ENCODE results near the gene VPS51.

The VPS51 gene

DNA sequence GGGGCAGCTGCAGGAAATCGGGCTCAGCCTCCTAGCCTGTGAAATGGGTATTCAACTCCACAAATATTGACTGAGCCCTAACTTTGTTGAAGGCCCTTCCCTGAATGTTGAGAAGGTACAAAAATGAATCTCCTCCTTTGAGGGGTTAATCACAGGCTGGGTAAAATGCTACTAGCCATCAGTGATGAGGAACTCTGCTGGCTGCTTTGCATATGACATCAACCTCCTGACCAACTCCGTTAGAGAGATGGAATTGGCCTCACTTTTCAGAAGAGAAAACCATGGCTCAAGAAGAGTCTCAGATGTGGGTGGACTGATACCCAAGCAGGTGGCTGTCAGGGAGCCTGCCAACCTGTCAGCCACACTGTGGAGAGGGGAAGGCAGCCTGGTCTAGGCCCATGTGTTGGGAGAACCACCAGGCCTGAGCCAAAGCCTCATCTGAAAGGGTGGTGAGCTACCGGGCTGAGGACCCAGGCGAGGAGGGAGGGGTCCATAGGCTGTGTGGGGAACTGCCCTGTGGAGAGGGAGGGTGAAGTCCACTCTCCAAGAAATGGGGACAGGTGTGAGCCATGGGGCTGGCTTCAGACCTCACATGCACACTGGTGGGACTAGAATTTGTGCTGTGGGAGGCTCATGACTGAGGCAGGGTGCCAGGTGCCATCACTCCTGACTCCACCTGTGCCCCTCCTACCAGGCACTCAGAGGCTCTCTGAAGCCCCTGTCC, 23.9 kb upstream of the VPS51 start:
- TF ChIP-seq, protein P1, sequence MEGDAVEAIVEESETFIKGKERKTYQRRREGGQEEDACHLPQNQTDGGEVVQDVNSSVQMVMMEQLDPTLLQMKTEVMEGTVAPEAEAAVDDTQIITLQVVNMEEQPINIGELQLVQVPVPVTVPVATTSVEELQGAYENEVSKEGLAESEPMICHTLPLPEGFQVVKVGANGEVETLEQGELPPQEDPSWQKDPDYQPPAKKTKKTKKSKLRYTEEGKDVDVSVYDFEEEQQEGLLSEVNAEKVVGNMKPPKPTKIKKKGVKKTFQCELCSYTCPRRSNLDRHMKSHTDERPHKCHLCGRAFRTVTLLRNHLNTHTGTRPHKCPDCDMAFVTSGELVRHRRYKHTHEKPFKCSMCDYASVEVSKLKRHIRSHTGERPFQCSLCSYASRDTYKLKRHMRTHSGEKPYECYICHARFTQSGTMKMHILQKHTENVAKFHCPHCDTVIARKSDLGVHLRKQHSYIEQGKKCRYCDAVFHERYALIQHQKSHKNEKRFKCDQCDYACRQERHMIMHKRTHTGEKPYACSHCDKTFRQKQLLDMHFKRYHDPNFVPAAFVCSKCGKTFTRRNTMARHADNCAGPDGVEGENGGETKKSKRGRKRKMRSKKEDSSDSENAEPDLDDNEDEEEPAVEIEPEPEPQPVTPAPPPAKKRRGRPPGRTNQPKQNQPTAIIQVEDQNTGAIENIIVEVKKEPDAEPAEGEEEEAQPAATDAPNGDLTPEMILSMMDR (IDR thresholded peaks at IDR 0.05; ENCODE audit: insufficient read depth, low read depth, low read length, missing control alignments), result no peak
- no peak overlapping the region for H3K4me3 ChIP-seq (ENCODE audit: low read depth, low read length)
- peak; percentile 38 for DNase-seq (ENCODE audit: low read depth)

DNA sequence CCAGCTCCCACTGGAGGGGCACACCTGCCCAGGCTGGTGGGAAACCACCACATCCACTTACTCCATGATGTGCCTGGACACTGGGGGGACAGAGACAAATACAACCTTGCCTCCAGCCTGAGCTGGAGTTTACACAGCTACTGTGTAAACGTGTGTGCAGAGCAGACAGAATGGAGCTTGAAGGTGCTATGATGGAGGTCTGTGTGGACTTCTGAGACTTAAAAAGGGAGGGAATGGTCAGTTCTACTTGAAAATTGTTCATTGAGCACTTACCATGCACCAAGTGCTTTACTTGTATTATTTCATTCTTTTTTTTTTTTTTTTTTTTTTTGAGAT, 23.4 kb upstream of the VPS51 start:
- DNase-seq (ENCODE audit: low read depth), result no peak
- no peak overlapping the region for H3K4me3 ChIP-seq (ENCODE audit: low read depth, low read length)
- TF ChIP-seq, protein P1 (IDR thresholded peaks at IDR 0.05; ENCODE audit: insufficient read depth, low read depth, low read length, missing control alignments), result no peak

DNA sequence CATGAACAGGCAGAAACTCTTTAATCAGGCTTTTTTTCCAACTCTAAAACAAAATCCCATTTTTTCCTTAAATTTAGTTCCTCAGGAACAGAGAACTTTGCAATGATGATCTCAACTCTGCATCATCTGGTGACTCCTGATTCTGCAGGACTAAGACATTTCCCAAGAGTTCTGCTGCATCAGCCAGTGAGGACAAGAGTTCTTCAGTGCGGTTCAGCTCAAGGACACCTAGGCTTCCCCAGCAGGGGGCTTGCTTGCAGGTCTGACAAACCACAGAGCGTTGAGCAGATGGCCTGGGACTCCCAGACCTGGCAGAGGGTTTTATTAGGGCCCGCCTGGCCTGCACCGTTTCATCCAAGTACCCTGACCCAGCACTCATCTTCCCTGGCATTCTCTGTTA, 18.6 kb upstream of the VPS51 start:
- no peak for DNase-seq (ENCODE audit: low read depth)
- H3K4me3 ChIP-seq (ENCODE audit: low read depth, low read length), result no peak overlapping the region

DNA sequence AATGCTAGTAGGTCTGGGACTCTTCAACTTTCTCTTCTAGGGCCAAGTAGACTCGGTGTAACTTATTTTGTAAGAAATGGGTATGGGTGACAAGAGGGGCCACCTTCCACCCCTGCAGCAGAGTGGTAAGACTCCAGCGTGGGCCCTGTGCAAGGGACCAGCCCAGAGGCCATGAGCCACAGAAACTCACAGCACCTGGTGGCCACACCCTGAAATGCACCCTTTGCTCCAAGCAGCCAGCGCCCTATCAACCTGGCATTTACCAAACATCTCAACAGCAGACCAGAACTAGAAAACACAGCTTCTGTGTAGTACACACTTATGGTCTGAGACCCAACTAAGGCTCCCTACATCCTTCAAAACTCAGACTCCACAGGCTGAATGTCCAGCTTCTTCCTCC, 17.9 kb upstream of the VPS51 start:
- DNase-seq (ENCODE audit: low read depth), result peak; percentile 84
- TF ChIP-seq, protein P1 (IDR thresholded peaks at IDR 0.05; ENCODE audit: insufficient read depth, low read depth, low read length, missing control alignments), result peak; percentile 85
- peak overlapping the region; percentile 30 for H3K4me3 ChIP-seq (ENCODE audit: low read depth, low read length)

More for the DNA sequence above, 18.6 kb upstream of the VPS51 start:
- TF ChIP-seq, protein P1 (IDR thresholded peaks at IDR 0.05; ENCODE audit: insufficient read depth, low read depth, low read length, missing control alignments), result no peak

DNA sequence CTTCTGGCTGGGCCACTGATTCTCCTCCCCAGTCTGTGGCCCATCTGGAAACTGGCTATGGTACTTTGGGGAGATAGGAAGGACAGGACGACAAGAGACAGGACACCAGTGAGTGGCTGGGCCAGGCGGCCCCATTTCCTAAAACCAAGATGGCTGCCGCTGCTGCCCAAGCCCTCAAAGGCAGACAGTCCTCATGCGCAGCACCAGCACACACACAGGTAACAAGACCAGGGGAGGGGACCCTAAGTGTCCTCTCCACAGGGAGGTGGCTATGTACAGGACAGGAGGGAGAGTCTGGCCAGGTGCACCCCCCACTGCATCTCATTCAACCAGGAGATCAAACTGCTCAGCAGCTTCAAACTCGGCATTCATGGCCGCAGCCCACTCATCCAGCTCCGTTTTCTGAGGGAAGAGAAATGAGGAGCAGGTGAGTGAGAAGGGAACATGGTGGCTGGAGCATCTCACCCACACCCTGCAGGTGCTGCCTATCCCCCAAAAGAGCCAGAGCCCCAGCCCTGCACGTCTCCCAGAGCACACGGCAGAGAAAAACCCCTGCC, 17.1 kb upstream of the VPS51 start:
- H3K4me3 ChIP-seq (ENCODE audit: low read depth, low read length), result peak overlapping the region; percentile 30
- no peak for DNase-seq (ENCODE audit: low read depth)
- TF ChIP-seq, protein P1 (IDR thresholded peaks at IDR 0.05; ENCODE audit: insufficient read depth, low read depth, low read length, missing control alignments), result no peak

DNA sequence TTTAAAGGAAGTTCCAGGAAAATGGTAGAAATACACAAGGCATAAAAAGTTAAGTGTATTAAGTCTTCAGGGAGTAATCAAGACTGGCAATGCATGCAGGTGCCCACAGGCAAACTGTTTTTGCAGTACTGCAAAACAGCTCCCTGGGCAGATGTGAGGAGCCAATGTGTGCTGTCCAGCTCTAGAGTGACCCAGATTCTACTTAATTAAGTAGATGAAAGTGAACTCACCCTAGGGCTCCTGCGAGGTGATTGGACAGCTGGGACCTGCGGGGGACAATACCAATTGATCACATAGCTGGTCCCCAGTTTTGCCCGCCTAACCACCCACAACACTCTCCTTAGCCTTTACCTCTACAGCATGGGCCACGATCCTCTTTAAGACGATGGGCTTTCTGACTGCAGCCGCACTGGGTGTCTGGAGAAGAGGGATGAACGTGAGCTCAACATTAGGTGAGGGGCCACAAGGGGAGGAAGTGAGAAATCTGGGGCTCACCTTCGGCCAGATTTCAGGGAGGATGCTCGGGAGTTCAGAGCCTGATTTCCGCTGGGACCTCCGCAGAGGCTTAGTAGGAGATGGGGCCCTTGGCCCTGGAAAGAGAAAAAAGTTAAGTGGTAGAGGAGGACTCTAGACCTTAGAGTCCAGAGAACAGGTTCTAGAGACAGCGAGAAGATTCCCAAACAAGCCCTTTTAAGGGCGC, 12.7 kb upstream of the VPS51 start:
- no peak for DNase-seq (ENCODE audit: low read depth)
- H3K4me3 ChIP-seq (ENCODE audit: low read depth, low read length), result peak overlapping the region; percentile 83

More for the DNA sequence above, 12.7 kb upstream of the VPS51 start:
- TF ChIP-seq, protein P1 (IDR thresholded peaks at IDR 0.05; ENCODE audit: insufficient read depth, low read depth, low read length, missing control alignments), result no peak
